Right forelimb (tissue), 1 donor: ENCODE measurements around the gene DNAJB6.
A peak's percentile ranks its signal among the peaks of the same experiment; 100 is the strongest.

Experiments
- DNase-seq: peaks from one replicate; pipeline ENCODE4 v3.0.0-alpha.2; 2018

DNAJB6 gene

GRCh38 chr7:157397036-157397720, 60.4 kb downstream of the DNAJB6 start:
- DNase-seq, result no peak

GRCh38 chr7:157397731-157398691, 61.2 kb downstream of the DNAJB6 start:
- peak; percentile 69 for DNase-seq

- DNase-seq, result no peak
Measured at GRCh38 chr7:157399086-157399687, 62.4 kb downstream of the DNAJB6 start.

- no peak for DNase-seq
Measured at GRCh38 chr7:157400171-157400860, 63.5 kb downstream of the DNAJB6 start.

- DNase-seq, result no peak
Measured at GRCh38 chr7:157401567-157402387, 65.0 kb downstream of the DNAJB6 start.

- no peak for DNase-seq
Measured at GRCh38 chr7:157402388-157402703, 65.5 kb downstream of the DNAJB6 start.

- no peak for DNase-seq
Measured at GRCh38 chr7:157402911-157403534, 66.2 kb downstream of the DNAJB6 start.

- DNase-seq, result no peak
Measured at GRCh38 chr7:157403646-157404401, 67.0 kb downstream of the DNAJB6 start.

- DNase-seq, result no peak
Measured at GRCh38 chr7:157404845-157405481, 68.2 kb downstream of the DNAJB6 start.

GRCh38 chr7:157405501-157405900, 68.7 kb downstream of the DNAJB6 start:
- DNase-seq, result no peak

GRCh38 chr7:157405914-157406810, 69.4 kb downstream of the DNAJB6 start:
- DNase-seq, result no peak

GRCh38 chr7:157406971-157407370, 70.2 kb downstream of the DNAJB6 start:
- DNase-seq, result no peak

- DNase-seq, result no peak
Measured at GRCh38 chr7:157407512-157408257, 70.9 kb downstream of the DNAJB6 start.

- no peak for DNase-seq
Measured at GRCh38 chr7:157408258-157409101, 71.7 kb downstream of the DNAJB6 start.

- DNase-seq, result no peak
Measured at GRCh38 chr7:157409149-157409752, 72.4 kb downstream of the DNAJB6 start.

GRCh38 chr7:157409753-157410727, 73.2 kb downstream of the DNAJB6 start:
- DNase-seq, result no peak
